ENCODE measurements around the gene MTHFD1L. TPM values are rescaled to one million over a fixed set of nuclear protein-coding genes. Genes with fewer than 3 reads are reported as not detected.

Gene MTHFD1L
- total and polyA plus RNA-seq, 2 of the 8 experiments (the other 6 are each of a cell fraction or from before 2014, with no cell fraction given) = 29.2 to 105 TPM

GRCh38 chr6:151089978-151090377, 224.5 kb downstream of the MTHFD1L start:
- no peak overlapping the region for H4K5ac ChIP-seq (ENCODE audit: insufficient read length, low read depth, low read length)
- peaks cover 6 to 13% (median 9%) of the 10 kb centered on the region in 4 experiments for H3K4me1 ChIP-seq (replicated peaks in 1 of 4; ENCODE audit: control insufficient read depth in 3 of 4, insufficient read depth in 4 of 4, low read length in 3 of 4)
- no peaks in the 10 kb centered on the region for H3K23me2 ChIP-seq (ENCODE audit: low read depth, low read length)
- FAIRE-seq (no peak), DNase-seq (ENCODE audit: low read depth in 1 of 2, low spot score in 2 of 2) (no peak)
- H4K8ac ChIP-seq (ENCODE audit: extremely low read depth, insufficient read depth, low read length) = no peak overlapping the region
- ChIA-PET CTCF (ENCODE audit: partially characterized antibody) (interaction anchor here (0.5 to 1.3 kb wide), 3 partner anchors 13 to 234 kb away, joined by 3 to 4 read pairs (median 3); no protein-coding TSS in a partner anchor), POLR2A (ENCODE audit: partially characterized antibody) (interaction anchor here (1.0 to 1.2 kb wide), 2 partner anchors 151 to 211 kb away, joined by 3 read pairs; no protein-coding TSS in a partner anchor)
- no peak overlapping the region for H2BK120ac ChIP-seq (replicated peaks; ENCODE audit: low read depth, low read length)
- no peak overlapping the region for H2BK20ac ChIP-seq (ENCODE audit: low read length)
- H3K79me1 ChIP-seq (ENCODE audit: low read depth, low read length) = no peaks in the 10 kb centered on the region
- H2BK5ac ChIP-seq (ENCODE audit: low read depth, low read length) = no peak overlapping the region
- no peak overlapping the region for H2BK15ac ChIP-seq (ENCODE audit: low read length)
- no peak overlapping the region for H3K18ac ChIP-seq (ENCODE audit: extremely low read depth, low read length)
- H2AK5ac ChIP-seq (ENCODE audit: low read depth, low read length) = no peak overlapping the region
- no peak overlapping the region for H3K4ac ChIP-seq (replicated peaks; ENCODE audit: insufficient read length, low read depth, low read length)
- H2BK12ac ChIP-seq (ENCODE audit: low read depth, low read length) = no peak overlapping the region
- no peak overlapping the region for H3K27ac ChIP-seq (ENCODE audit: low read depth, low read length)
- WGBS, 2 experiments (ENCODE audit: extremely low coverage in 1 of 2, insufficient coverage in 1 of 2, insufficient read length in 1 of 2, insufficient replicate concordance in 2 of 2, low coverage in 1 of 2, low lambda C conversion rate in 2 of 2, missing lambda C conversion rate in 1 of 2) = 60% methylated on average over 2 of the region's 4 CpGs; no CpG with 5 or more reads in 1 of the 2 experiments
- H2AFZ ChIP-seq (ENCODE audit: low read length) = no peak overlapping the region
- H3K79me2 ChIP-seq (ENCODE audit: control insufficient read depth in 1 of 2, insufficient read depth in 2 of 2, low read length in 2 of 2) = no peaks in the 10 kb centered on the region
- TF ChIP-seq CEBPB (IDR thresholded peaks at IDR 0.05; ENCODE audit: low read depth, low read length) (no peak), NANOG (IDR thresholded peaks at IDR 0.05; ENCODE audit: insufficient read depth, low read depth, low read length, poor library complexity, severe bottlenecking) (peak; percentile 41), CBX8 (IDR thresholded peaks at IDR 0.05; ENCODE audit: borderline replicate concordance, low read depth, low read length) (no peak), SIX5 (IDR thresholded peaks at IDR 0.05; ENCODE audit: low read depth, low read length) (no peak), HDAC6 (IDR thresholded peaks at IDR 0.05; ENCODE audit: low read depth, low read length) (no peak), CREB1 (IDR thresholded peaks at IDR 0.05) (no peak), ASH2L (IDR thresholded peaks at IDR 0.05; ENCODE audit: low read length) (peak; percentile 29), PHF8 (conservative IDR thresholded peaks at IDR 0.05; ENCODE audit: low read depth, low read length) (no peak), SP1 (IDR thresholded peaks at IDR 0.05; ENCODE audit: low read depth, low read length) (0 out of 2 replicates have a peak, but pooled peaks have one; percentile 35), HDAC2 (IDR thresholded peaks at IDR 0.05; ENCODE audit: borderline replicate concordance in 1 of 2, low read depth in 2 of 2, low read length in 2 of 2) (0 out of 4 replicates have a peak, but pooled peaks of 1 of the 2 experiments have one; percentile 18), BACH1 (IDR thresholded peaks at IDR 0.05; ENCODE audit: low read length) (no peak), YY1 (IDR thresholded peaks at IDR 0.05; ENCODE audit: low read depth, low read length) (no peak), POU5F1 (IDR thresholded peaks at IDR 0.05; ENCODE audit: low read depth, low read length) (no peak), FOSL1 (IDR thresholded peaks at IDR 0.05; ENCODE audit: insufficient read depth, low read depth, low read length) (no peak), TCF12 (IDR thresholded peaks at IDR 0.05; ENCODE audit: low read depth, low read length) (peak; percentile 69; the same call in 1 of the 2 replicates)
- peaks cover 3 to 16% (median 5%) of the 10 kb centered on the region in 4 experiments; a peak in 7 of 8 replicates for H3K36me3 ChIP-seq (ENCODE audit: control insufficient read depth in 2 of 4, insufficient read depth in 4 of 4, low read length in 3 of 4)
- H3K14ac ChIP-seq (ENCODE audit: insufficient read length) = no peak overlapping the region
- no peaks in the 10 kb centered on the region for H3K9me3 ChIP-seq (ENCODE audit: insufficient read depth in 2 of 2, low read depth in 1 of 2, low read length in 1 of 2)
- no peak overlapping the region for H3K9ac ChIP-seq (replicated peaks in 1 of 4; ENCODE audit: extremely low read depth in 1 of 4, low read depth in 3 of 4, low read length in 3 of 4)
- H3K56ac ChIP-seq (replicated peaks; ENCODE audit: insufficient read length, low read depth, low read length) = no peak overlapping the region
- no peak overlapping the region for H3K4me3 ChIP-seq (ENCODE audit: extremely low read depth in 1 of 4, insufficient read depth in 2 of 4, low read depth in 3 of 4, low read length in 4 of 4)
- H3K27me3 ChIP-seq (replicated peaks in 1 of 4; ENCODE audit: control insufficient read depth in 3 of 4, extremely low read depth in 1 of 4, insufficient read depth in 3 of 4, low read length in 3 of 4) = no peaks in the 10 kb centered on the region
- H4K91ac ChIP-seq (replicated peaks; ENCODE audit: insufficient read length, low read length) = no peak overlapping the region
- peak overlapping the region; percentile 9 to 38; a peak in 2 of 4 replicates for H3K4me2 ChIP-seq (ENCODE audit: insufficient read depth in 1 of 2, low read depth in 2 of 2, low read length in 2 of 2)
- H3K23ac ChIP-seq (ENCODE audit: insufficient read length) = no peak overlapping the region
- H4K20me1 ChIP-seq (replicated peaks in 1 of 2; ENCODE audit: control insufficient read depth in 1 of 2, insufficient read depth in 2 of 2, low read length in 2 of 2) = no peaks in the 10 kb centered on the region

All from H1 (cell line).